NCI-H460 (cell line): ENCODE data around the gene CNKSR3. TPM values are rescaled to one million over a fixed set of nuclear protein-coding genes. Genes with fewer than 3 reads are reported as not detected.

ENCODE experiments used
- DNase-seq: peaks from one replicate; pipeline ENCODE4 v3.0.0-alpha.2; 2016; ENCODE audit warnings: low read depth; ENCODE audit errors: extremely low read depth
- total RNA-seq: library from RNA; depleted of rRNA; stranded (reverse); fragments of >200 nt; shearing (Covaris generic); gene quantifications from 2 replicates; pipeline ENCODE4 v1.2.3, GENCODE V29; 2014

Gene CNKSR3
- total RNA-seq, 1 experiment from 2014 or later: 6.1 TPM

GRCh38 chr6:154428897-154429296 lies 81.6 kb downstream of the CNKSR3 start:
- no peak for DNase-seq

GRCh38 chr6:154427446-154427845 lies 83.0 kb downstream of the CNKSR3 start:
- DNase-seq: no peak

- no peak for DNase-seq
These were observed 83.5 kb downstream of the CNKSR3 start for GRCh38 chr6:154426997-154427396.

- no peak for DNase-seq
These were observed 85.5 kb downstream of the CNKSR3 start for GRCh38 chr6:154425034-154425433.

- DNase-seq: no peak
These were observed 96.3 kb downstream of the CNKSR3 start for GRCh38 chr6:154414021-154414813.

- DNase-seq: no peak
These were observed 98.2 kb downstream of the CNKSR3 start for GRCh38 chr6:154412106-154412820.

GRCh38 chr6:154411076-154411475 lies 99.4 kb downstream of the CNKSR3 start:
- DNase-seq: no peak

GRCh38 chr6:154410619-154411072 lies 99.8 kb downstream of the CNKSR3 start:
- peak; percentile 29 for DNase-seq

- peak; percentile 14 for DNase-seq
These were observed 101.5 kb downstream of the CNKSR3 start for GRCh38 chr6:154408891-154409500.

GRCh38 chr6:154407440-154407839 lies 103.0 kb downstream of the CNKSR3 start:
- no peak for DNase-seq

- DNase-seq: no peak
These were observed 103.6 kb downstream of the CNKSR3 start for GRCh38 chr6:154406869-154407268.

GRCh38 chr6:154406301-154406700 lies 104.2 kb downstream of the CNKSR3 start:
- DNase-seq: no peak

GRCh38 chr6:154404791-154405400 lies 105.6 kb downstream of the CNKSR3 start:
- no peak for DNase-seq

- DNase-seq: no peak
These were observed 106.7 kb downstream of the CNKSR3 start for GRCh38 chr6:154403788-154404187.

- DNase-seq: no peak
These were observed 108.3 kb downstream of the CNKSR3 start for GRCh38 chr6:154402081-154402780.

GRCh38 chr6:154399097-154399496 lies 111.4 kb downstream of the CNKSR3 start:
- DNase-seq: no peak

GRCh38 chr6:154397491-154398195 lies 112.8 kb downstream of the CNKSR3 start:
- DNase-seq: no peak

GRCh38 chr6:154395878-154396277 lies 114.6 kb downstream of the CNKSR3 start:
- no peak for DNase-seq

- no peak for DNase-seq
These were observed 115.2 kb downstream of the CNKSR3 start for GRCh38 chr6:154395316-154395715.

GRCh38 chr6:154394571-154394970 lies 115.9 kb downstream of the CNKSR3 start:
- no peak for DNase-seq
